HuH-7 (cell line): Measurements from ENCODE around the gene OLFM4.

Experiments used
- DNase-seq: peaks from one replicate; pipeline ENCODE4 v3.0.0; 2011; ENCODE audit warnings: low spot score

The OLFM4 gene

GRCh38 chr13:53068585-53069520, 40.2 kb downstream of the OLFM4 start:
- no peak for DNase-seq

GRCh38 chr13:53069800-53070199, 41.2 kb downstream of the OLFM4 start:
- DNase-seq: no peak

GRCh38 chr13:53073711-53074110, 45.1 kb downstream of the OLFM4 start:
- no peak for DNase-seq

DNA sequence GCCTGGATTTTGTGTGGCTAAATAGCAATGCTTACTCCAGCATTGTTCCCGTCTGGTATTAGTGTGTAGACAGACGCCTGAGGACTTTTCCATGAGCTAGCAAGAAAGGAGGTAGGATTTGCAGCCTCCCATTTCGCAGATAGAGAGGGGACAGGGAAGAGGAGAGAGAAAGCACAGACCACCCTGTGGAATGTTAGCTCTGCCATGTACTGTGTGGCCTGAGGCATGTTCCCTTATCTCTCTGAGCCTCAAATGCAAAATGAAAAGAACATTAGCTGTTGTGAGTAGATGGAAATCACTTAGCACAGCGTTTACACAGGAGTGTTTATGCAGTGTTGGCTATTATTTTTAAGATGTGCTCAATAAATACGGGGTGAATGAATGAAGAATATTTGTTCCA, 45.5 kb downstream of the OLFM4 start:
- no peak for DNase-seq

GRCh38 chr13:53075356-53076041, 46.9 kb downstream of the OLFM4 start:
- no peak for DNase-seq

GRCh38 chr13:53079691-53080090, 51.1 kb downstream of the OLFM4 start:
- DNase-seq: no peak

DNA sequence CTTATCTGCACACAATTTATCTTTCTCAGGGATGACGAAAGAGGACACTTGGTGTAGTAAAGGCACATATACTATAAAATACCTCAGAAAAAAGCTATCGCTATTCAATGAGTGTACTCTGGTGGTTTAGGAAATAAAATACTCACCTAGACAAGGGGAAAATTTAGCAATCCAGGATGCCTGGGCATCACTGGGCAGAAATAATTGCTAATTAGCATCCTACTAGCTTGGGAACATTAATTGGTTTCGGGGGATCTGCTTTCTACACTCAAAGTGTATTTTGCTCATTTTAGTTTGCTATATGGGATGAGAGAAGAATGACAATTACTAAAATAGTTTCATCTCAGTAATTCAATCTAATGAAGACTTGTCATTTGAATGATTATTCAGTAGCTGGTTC, 60.3 kb downstream of the OLFM4 start:
- no peak for DNase-seq

GRCh38 chr13:53089951-53090350, 61.3 kb downstream of the OLFM4 start:
- no peak for DNase-seq

- DNase-seq: no peak
These were observed 61.8 kb downstream of the OLFM4 start for GRCh38 chr13:53090461-53090860.

- DNase-seq: no peak
These were observed 64.3 kb downstream of the OLFM4 start for GRCh38 chr13:53092931-53093330.

DNA sequence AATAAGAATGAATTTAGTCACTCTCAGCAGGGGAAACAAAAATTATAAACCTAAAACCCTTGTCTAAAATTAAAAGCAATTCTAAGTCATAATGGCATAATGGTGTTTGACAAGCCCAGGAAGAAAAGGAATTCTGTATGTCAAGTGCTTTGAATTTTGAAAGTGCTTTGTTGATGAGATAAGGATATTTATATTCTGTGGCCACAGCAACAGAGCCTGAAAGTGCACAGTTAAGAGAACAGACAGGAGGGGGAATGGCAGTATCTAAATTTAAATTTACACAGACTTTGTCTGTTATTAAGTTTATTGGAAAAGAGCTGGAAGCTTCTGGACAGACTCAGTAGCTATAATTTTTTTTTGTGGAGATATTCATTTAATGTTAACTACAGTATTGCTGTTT, 69.8 kb downstream of the OLFM4 start:
- DNase-seq: no peak

- no peak for DNase-seq
These were observed 71.9 kb downstream of the OLFM4 start for GRCh38 chr13:53100394-53101063.
